BLaER1 (cell line): ENCODE results near the gene EPS8L2.

Experiments
- H3K27ac ChIP-seq: shearing (Covaris generic); formaldehyde crosslinking; 2 replicates; pipeline ENCODE4 v1.8.1; 2022
- H3K27me3 ChIP-seq: shearing (Covaris generic); formaldehyde crosslinking; 2 replicates; pipeline ENCODE4 v1.8.1; 2022
- H3K36me3 ChIP-seq: shearing (Covaris generic); formaldehyde crosslinking; 2 replicates; pipeline ENCODE4 v1.8.1; 2022
- H3K4me1 ChIP-seq: shearing (Covaris generic); formaldehyde crosslinking; 2 replicates; pipeline ENCODE4 v1.8.1; 2022
- H3K4me2 ChIP-seq: shearing (Covaris generic); formaldehyde crosslinking; 2 replicates; pipeline ENCODE4 v1.8.1; 2022
- H3K4me3 ChIP-seq: shearing (Covaris generic); formaldehyde crosslinking; 2 replicates; pipeline ENCODE4 v1.8.1; 2022
- H3K9ac ChIP-seq: shearing (Covaris generic); formaldehyde crosslinking; 2 replicates; pipeline ENCODE4 v1.8.1; 2022
- H3K9me3 ChIP-seq: shearing (Covaris generic); formaldehyde crosslinking; 2 replicates; pipeline ENCODE4 v1.8.1; 2022
- H4K20me1 ChIP-seq: shearing (Covaris generic); formaldehyde crosslinking; 2 replicates; pipeline ENCODE4 v1.8.1; 2022
- Cebpa-rat ChIP-seq: shearing (Covaris generic); IDR thresholded peaks from 2 replicates; pipeline ENCODE4 v1.8.1; 2022

Gene EPS8L2

DNA sequence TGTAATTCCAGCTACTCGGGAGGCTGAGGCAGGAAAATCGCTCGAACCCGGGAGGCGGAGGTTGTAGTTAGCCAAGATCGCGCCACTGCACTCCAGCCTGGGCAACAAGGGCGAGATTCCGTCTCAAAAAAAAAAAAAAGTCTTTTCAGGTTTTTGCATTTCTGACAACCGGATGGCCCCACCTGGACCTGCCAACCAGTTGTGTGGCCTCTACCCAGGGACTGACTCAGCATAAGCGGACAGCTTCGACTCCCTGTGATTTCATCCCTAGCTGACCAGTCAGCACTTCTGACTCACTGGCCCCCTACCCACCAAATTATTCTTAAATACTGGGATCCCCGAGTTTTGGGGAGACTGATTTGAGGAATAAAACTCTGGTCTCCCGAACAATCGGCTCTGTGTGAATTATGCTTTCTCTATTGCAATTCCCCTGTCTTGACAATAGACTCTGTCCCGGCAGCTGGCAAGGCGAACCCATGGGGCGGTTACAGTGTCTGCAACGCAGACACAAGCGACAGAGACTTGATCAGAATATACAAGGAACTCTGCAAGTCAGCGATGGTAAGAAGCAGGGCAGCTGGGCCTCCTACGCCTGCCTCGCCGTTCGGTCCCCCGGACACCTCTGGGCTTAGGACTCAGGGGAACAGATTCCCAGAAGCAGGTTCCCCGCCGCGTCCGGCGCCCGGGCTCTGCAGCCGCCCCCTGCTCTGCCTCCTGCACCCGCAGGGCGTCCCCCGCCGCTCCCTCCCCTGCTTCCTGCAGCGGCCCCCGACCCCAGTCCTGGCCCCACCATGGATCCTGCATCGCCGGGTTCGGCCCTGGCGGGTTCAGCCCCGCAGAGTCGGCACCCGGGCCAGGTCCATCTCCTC, 40.5 kb downstream of the EPS8L2 start:
- H3K9ac ChIP-seq = peak overlapping the region; percentile 95
- no peaks in the 10 kb centered on the region for H3K27me3 ChIP-seq
- TF ChIP-seq Cebpa-rat = no peak
- H4K20me1 ChIP-seq = peaks cover 42% of the 10 kb centered on the region
- peak overlapping the region; percentile 87 for H3K27ac ChIP-seq
- peak overlapping the region; percentile 97 for H3K4me2 ChIP-seq
- no peaks in the 10 kb centered on the region for H3K9me3 ChIP-seq
- peaks cover 35% of the 10 kb centered on the region for H3K4me1 ChIP-seq
- H3K36me3 ChIP-seq = peaks cover 6% of the 10 kb centered on the region; the same call in 1 of the 2 replicates
- H3K4me3 ChIP-seq = peak overlapping the region; percentile 100

DNA sequence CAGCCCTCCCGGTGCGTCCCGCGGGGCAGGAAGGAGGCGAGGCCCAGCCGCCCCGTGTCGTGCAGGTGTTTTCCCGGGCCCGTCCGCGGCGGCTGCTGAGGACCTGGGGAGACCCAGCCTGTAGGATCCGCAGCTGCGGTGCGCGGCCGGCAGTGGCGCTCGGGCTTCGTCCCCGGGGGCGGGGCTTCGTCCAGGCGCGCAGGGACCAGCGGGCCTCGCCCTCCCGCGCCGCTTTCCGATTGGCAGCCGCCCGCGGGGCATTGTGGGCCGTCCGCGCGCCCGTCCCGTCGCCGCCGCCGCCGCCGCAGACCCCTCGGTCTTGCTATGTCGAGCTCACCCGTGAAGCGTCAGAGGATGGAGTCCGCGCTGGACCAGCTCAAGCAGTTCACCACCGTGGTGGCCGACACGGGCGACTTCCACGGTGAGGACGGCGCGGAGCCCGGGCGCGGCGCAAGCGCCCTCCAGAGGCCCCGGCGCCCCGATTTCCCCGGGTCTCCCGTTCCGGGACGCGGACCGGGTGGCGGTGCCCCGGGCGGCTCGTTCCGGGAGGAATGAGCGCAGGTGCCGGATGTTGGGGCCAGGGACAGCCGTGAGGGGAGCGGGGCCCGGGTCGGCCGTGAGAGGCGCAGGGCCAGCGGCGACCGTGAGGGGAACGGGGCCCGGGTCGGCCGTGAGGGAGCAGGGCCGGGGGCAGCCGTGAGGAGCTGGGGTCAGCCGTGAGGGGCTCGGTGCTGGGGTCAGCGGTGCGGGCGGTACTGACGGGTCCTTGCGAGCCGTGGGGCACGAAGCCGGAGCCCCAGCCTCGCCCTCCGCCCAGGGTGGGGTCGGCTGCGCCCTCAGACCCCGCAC, 41.4 kb downstream of the EPS8L2 start, which contains the start of gene TALDO1:
Gene TALDO1 (plus strand): TSS at position 307 of the 849 bp plus-strand sequence. CDS start 18 bp downstream, at position 325.
- no peak for TF ChIP-seq Cebpa-rat
- Histone ChIP-seq H3K27me3 (no peaks in the 10 kb centered on the region), H4K20me1 (peaks cover 50% of the 10 kb centered on the region), H3K36me3 (peaks cover 14% of the 10 kb centered on the region), H3K4me1 (peaks cover 35% of the 10 kb centered on the region), H3K4me3 (peak within 1 kb of the TSS; percentile 100), H3K9me3 (no peaks in the 10 kb centered on the region), H3K9ac (peak within 1 kb of the TSS; percentile 95), H3K4me2 (peak within 1 kb of the TSS; percentile 97), H3K27ac (peak within 1 kb of the TSS; percentile 87)

DNA sequence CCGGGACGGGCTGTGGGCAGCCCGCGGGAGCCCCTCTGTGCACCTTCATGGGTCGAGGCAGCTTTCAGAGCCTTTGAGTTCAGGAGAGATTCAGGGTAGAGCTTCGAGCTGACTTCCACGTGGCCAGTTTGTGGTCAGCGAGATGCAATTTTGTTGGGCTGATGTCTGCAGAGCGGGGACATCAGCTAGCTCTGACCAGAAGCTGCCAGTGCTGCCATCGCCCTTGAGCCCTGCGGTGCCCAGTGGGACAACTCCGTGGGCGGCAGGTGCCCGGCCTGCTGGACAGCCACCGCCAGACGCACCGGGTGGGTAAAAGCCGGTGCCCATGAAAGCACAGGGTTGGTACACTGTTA, 42.0 kb downstream of the EPS8L2 start:
- Histone ChIP-seq H3K9me3 (no peaks in the 10 kb centered on the region), H4K20me1 (peaks cover 56% of the 10 kb centered on the region), H3K27me3 (no peaks in the 10 kb centered on the region), H3K4me1 (peaks cover 31% of the 10 kb centered on the region), H3K4me3 (peak overlapping the region; percentile 100), H3K27ac (peak overlapping the region; percentile 87), H3K36me3 (peaks cover 20% of the 10 kb centered on the region), H3K4me2 (peak overlapping the region; percentile 97), H3K9ac (peak overlapping the region; percentile 95)
- TF ChIP-seq Cebpa-rat = no peak

DNA sequence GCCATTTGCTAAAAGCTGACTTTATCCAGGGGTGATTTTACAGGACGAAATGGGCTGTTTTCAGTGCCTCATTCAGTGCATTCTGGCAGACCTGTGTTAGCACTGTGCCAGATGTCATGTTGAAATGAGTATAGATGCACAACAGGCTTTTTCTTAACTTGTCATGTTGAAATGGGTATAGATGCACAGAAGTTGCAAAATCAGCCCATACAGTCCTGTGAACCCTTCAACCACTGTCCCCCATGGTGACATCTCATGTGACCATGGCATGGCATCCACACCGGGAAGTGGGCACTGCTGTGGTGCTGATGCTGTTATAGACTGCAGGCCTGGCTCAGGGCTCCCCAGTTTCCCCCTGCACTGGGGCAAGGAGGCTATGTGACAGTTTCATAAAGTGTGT, 43.7 kb downstream of the EPS8L2 start:
- Histone ChIP-seq H4K20me1 (peaks cover 74% of the 10 kb centered on the region), H3K27me3 (no peaks in the 10 kb centered on the region), H3K4me2 (peak overlapping the region; percentile 97; the same call in 1 of the 2 replicates), H3K4me3 (no peak overlapping the region), H3K9me3 (no peaks in the 10 kb centered on the region), H3K27ac (no peak overlapping the region), H3K9ac (no peak overlapping the region), H3K36me3 (peaks cover 28% of the 10 kb centered on the region), H3K4me1 (peaks cover 30% of the 10 kb centered on the region)
- no peak for TF ChIP-seq Cebpa-rat

DNA sequence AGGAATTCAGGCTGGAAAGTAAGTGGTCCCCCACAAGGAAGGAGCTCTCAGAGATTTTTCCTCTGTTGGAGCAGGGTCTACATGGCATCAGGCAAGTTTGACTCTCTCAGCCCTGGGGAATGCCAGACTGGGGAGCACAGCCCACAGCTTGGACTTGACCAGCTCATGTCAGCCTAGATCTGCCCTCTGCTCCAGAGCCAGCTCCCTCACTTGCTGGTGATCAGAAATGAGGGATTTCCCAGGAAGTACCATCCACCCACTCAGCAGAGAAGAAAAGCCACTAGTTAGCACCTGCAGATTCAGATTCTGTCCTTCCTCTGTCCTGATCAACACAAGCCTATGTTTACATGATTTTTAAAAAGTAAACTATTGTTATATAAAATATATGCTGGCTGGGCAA, 54.2 kb downstream of the EPS8L2 start:
- Histone ChIP-seq H3K9me3 (no peaks in the 10 kb centered on the region), H4K20me1 (peaks cover 69% of the 10 kb centered on the region), H3K36me3 (peaks cover 97% of the 10 kb centered on the region), H3K4me3 (no peak overlapping the region), H3K27me3 (no peaks in the 10 kb centered on the region), H3K4me1 (no peaks in the 10 kb centered on the region), H3K9ac (no peak overlapping the region), H3K4me2 (no peak overlapping the region), H3K27ac (no peak overlapping the region)
- no peak for TF ChIP-seq Cebpa-rat

DNA sequence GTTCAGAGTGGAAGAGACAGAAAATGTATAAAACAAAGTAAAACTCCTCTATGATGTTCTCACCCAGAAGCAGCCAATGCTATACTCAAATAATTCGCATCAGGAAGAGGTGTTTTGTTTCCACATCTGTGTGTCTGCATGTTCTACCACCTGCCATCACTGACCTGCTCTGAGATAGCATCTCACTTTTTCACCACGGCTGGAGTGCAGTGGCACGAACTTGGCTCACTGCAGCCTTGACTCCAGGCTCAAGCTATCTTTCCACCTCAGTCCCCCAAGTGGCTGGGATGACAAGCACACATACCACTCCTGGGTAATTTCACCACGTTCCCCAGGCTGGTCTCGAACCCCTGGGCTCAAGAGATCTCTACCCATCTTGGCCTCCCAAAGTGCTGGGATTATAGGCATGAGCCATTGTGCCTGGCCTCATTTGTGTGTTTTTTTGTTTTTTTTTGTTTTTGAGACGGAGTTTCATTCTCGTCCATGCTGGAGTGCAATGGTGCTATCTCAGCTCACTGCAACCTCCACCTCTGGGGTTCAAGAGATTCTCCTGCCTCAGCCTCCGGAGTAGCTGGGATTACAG, 55.6 kb downstream of the EPS8L2 start:
- no peak overlapping the region for H3K9ac ChIP-seq
- no peaks in the 10 kb centered on the region for H3K9me3 ChIP-seq

DNA sequence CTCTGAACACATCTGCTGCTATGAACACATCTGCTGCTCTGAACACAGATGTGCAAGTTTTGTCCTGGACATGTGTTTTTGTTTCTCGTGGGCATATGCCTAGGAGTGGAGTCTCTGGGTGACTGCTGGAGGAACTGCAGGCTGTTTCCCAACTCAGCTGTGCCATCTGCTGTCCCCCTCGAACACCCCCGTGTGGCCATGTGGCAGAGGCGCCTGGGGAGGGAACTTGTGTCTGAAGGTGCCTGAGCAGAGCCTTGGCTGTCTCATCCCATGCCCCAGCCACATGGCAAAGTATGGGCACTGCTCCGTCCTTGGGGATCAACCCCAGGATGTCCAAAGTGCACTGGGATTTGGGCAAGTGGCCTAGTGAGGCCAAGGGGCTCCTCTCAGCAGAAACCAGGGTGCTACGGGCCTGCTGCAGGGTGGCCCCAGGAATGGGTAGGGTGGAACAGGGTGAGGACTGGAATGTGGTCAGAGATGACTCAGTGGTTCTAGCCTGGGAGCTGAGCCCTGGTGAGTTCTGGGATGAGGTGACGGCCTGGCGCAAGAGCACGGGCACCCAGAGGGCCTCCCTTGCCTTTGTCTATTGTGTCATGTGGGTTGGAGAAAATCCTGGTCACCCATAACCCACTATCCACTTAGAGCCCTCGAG, 56.5 kb downstream of the EPS8L2 start:
- peak overlapping the region; percentile 26; the same call in 1 of the 2 replicates for H3K9ac ChIP-seq
- H3K4me1 ChIP-seq = no peaks in the 10 kb centered on the region
- H3K27me3 ChIP-seq = no peaks in the 10 kb centered on the region
- no peak for TF ChIP-seq Cebpa-rat
- no peak overlapping the region for H3K4me3 ChIP-seq
- H3K36me3 ChIP-seq = peaks cover 97% of the 10 kb centered on the region
- peaks cover 69% of the 10 kb centered on the region for H4K20me1 ChIP-seq
- H3K4me2 ChIP-seq = no peak overlapping the region
- no peak overlapping the region for H3K27ac ChIP-seq
- no peaks in the 10 kb centered on the region for H3K9me3 ChIP-seq

More for the DNA sequence above, 55.6 kb downstream of the EPS8L2 start:
- peaks cover 97% of the 10 kb centered on the region for H3K36me3 ChIP-seq
- no peak overlapping the region for H3K27ac ChIP-seq
- peaks cover 69% of the 10 kb centered on the region for H4K20me1 ChIP-seq
- H3K4me2 ChIP-seq = no peak overlapping the region
- H3K27me3 ChIP-seq = no peaks in the 10 kb centered on the region
- no peak for TF ChIP-seq Cebpa-rat
- H3K4me3 ChIP-seq = no peak overlapping the region
- no peaks in the 10 kb centered on the region for H3K4me1 ChIP-seq

DNA sequence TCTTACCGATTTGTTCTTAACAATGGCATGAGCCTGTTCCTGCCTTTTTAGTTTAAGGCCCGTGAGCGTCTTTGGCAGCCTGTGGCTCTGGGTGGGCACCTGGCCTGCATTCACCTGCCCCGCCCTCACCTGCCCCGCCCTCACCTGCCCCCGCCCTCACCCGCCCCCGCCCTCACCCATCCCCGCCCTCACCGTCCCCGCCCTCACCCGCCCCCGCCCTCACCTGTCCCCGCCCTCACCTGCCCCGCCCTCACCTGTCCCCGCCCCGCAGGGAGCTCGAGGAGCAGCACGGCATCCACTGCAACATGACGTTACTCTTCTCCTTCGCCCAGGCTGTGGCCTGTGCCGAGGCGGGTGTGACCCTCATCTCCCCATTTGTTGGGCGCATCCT, 57.0 kb downstream of the EPS8L2 start:
- Histone ChIP-seq H3K27ac (no peak overlapping the region), H3K9ac (no peak overlapping the region), H3K27me3 (no peaks in the 10 kb centered on the region), H3K4me1 (no peaks in the 10 kb centered on the region), H3K36me3 (peaks cover 96% of the 10 kb centered on the region), H3K4me3 (no peak overlapping the region), H3K9me3 (no peaks in the 10 kb centered on the region), H3K4me2 (no peak overlapping the region), H4K20me1 (peaks cover 68% of the 10 kb centered on the region)
- TF ChIP-seq Cebpa-rat = no peak
